Measurements from ENCODE around the gene TDP2.

DNA sequence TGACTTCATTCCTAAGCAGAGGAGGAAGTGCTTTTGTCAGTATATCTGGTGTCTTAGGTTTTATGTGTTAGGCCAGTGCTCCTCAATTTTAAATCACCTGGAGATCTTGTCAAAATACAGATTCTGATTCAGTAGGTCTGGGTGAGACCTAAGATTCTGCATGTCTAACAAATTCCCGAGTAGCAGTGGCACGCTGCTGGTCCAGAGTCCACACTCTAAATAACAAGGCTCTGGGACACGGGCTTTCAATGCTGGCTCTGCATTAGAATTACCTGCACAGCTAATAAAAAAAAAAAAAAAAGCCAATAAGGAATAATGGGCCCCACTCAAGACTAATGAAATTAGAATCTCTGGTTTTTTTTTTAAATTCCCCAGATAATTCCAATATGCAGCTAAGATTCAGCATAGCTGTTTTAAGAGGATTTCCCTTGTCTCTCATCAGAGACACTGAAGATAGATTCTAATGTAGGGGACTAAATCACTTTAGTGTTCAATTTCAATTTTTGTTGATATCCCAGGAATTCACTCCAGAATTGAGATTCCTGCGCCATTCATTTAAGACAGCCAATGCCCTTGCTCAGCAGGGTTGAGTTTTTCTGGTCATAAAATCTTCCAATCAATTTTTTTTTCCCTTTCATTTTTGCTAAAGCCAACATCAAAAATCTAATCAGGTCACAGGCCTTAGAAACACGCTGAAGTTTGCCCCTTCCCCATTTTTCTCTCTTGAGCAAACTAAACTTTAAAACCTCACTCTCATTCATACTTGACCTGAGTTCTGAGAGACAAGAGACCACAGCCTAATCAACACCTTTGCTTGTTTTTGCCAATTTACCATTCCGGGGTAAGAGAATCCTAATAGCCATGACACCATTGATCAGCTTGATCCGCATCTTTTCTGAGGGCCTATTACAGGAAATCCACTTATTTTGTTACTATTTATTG is 2.4 kb downstream of the TDP2 start:
- TF ChIP-seq SUZ12 (IDR thresholded peaks at IDR 0.05; ENCODE audit: extremely low read depth, insufficient read depth, insufficient read length): no peak
- no peak for TF ChIP-seq ZNF274 (IDR thresholded peaks at IDR 0.05; ENCODE audit: low read depth, low read length)
